ENCODE results near the gene ACTL7A. TPM values are rescaled to one million over a fixed set of nuclear protein-coding genes. Genes with fewer than 3 reads are reported as not detected.

ACTL7A gene
- total and polyA plus RNA-seq, 2 of the 13 experiments (the other 11 are each of a cell fraction or from before 2014, with no cell fraction given): not detected

DNA sequence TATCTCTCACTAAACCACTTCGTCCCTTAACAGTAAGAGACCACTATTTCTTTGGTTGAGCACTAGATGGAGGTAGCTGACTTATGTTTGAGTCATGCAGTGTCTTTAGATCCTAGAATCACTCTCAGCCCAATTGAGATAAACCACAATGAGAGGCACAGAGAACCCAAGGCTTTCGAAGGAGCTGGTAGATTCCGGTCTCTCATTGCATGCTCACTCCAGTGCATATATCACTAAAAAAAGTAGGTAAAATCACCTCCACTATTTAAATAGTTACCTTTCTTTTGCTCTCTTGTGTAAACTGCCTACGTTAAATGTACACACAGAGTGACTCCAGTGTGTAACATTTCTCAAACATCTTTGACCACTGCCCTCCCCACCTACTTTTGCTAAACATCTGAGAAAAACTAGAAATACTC lies 27.6 kb downstream of the ACTL7A start (continued):
- TF ChIP-seq NCOA5 (CRISPR knock-in tag; IDR thresholded peaks at IDR 0.05): no peak
- TF ChIP-seq FLYWCH1 (CRISPR knock-in tag; IDR thresholded peaks at IDR 0.05): no peak
- no peak for TF ChIP-seq YEATS4 (CRISPR knock-in tag; IDR thresholded peaks at IDR 0.05; ENCODE audit: borderline replicate concordance)
- TF ChIP-seq NFE2L1 (CRISPR knock-in tag; IDR thresholded peaks at IDR 0.05; ENCODE audit: borderline replicate concordance): no peak
- peak; percentile 54; the same call in 1 of the 2 replicates for TF ChIP-seq RAD21 (CRISPR knock-in tag; IDR thresholded peaks at IDR 0.05)
- TF ChIP-seq WIZ (CRISPR knock-in tag; IDR thresholded peaks at IDR 0.05): no peak
- no peak; the same call in 1 of the 2 replicates for TF ChIP-seq ZNF34 (CRISPR knock-in tag; IDR thresholded peaks at IDR 0.05; ENCODE audit: borderline replicate concordance)
- TF ChIP-seq, protein P1, sequence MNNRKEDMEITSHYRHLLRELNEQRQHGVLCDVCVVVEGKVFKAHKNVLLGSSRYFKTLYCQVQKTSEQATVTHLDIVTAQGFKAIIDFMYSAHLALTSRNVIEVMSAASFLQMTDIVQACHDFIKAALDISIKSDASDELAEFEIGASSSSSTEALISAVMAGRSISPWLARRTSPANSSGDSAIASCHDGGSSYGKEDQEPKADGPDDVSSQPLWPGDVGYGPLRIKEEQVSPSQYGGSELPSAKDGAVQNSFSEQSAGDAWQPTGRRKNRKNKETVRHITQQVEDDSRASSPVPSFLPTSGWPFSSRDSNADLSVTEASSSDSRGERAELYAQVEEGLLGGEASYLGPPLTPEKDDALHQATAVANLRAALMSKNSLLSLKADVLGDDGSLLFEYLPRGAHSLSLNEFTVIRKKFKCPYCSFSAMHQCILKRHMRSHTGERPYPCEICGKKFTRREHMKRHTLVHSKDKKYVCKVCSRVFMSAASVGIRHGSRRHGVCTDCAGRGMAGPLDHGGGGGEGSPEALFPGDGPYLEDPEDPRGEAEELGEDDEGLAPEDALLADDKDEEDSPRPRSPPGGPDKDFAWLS (CRISPR knock-in tag; IDR thresholded peaks at IDR 0.05; ENCODE audit: borderline replicate concordance): no peak
- TF ChIP-seq KDM4B (CRISPR knock-in tag; IDR thresholded peaks at IDR 0.05): no peak
- no peak for TF ChIP-seq ZNF746 (CRISPR knock-in tag; IDR thresholded peaks at IDR 0.05)
- TF ChIP-seq PHB2 (IDR thresholded peaks at IDR 0.05; ENCODE audit: partially characterized antibody): no peak
- TF ChIP-seq PATZ1 (CRISPR knock-in tag; IDR thresholded peaks at IDR 0.05): no peak; the same call in 1 of the 2 replicates
- TF ChIP-seq ZNF7 (CRISPR knock-in tag; IDR thresholded peaks at IDR 0.05): no peak
- TF ChIP-seq SUZ12 (IDR thresholded peaks at IDR 0.05; ENCODE audit: low read depth, low read length): no peak
- TF ChIP-seq, protein P2, sequence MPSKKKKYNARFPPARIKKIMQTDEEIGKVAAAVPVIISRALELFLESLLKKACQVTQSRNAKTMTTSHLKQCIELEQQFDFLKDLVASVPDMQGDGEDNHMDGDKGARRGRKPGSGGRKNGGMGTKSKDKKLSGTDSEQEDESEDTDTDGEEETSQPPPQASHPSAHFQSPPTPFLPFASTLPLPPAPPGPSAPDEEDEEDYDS (CRISPR knock-in tag; IDR thresholded peaks at IDR 0.05): no peak
- no peak for TF ChIP-seq ZNF256 (CRISPR knock-in tag; conservative IDR thresholded peaks at IDR 0.05)
- no peak for TF ChIP-seq MEIS1 (CRISPR knock-in tag; IDR thresholded peaks at IDR 0.05; ENCODE audit: borderline replicate concordance)
- no peak for TF ChIP-seq ZNF720 (CRISPR knock-in tag; IDR thresholded peaks at IDR 0.05)
- TF ChIP-seq TSC22D2 (CRISPR knock-in tag; IDR thresholded peaks at IDR 0.05; ENCODE audit: borderline replicate concordance): no peak
- no peak for TF ChIP-seq GTF2F1 (IDR thresholded peaks at IDR 0.05; ENCODE audit: low read length)
- TF ChIP-seq, protein P3, sequence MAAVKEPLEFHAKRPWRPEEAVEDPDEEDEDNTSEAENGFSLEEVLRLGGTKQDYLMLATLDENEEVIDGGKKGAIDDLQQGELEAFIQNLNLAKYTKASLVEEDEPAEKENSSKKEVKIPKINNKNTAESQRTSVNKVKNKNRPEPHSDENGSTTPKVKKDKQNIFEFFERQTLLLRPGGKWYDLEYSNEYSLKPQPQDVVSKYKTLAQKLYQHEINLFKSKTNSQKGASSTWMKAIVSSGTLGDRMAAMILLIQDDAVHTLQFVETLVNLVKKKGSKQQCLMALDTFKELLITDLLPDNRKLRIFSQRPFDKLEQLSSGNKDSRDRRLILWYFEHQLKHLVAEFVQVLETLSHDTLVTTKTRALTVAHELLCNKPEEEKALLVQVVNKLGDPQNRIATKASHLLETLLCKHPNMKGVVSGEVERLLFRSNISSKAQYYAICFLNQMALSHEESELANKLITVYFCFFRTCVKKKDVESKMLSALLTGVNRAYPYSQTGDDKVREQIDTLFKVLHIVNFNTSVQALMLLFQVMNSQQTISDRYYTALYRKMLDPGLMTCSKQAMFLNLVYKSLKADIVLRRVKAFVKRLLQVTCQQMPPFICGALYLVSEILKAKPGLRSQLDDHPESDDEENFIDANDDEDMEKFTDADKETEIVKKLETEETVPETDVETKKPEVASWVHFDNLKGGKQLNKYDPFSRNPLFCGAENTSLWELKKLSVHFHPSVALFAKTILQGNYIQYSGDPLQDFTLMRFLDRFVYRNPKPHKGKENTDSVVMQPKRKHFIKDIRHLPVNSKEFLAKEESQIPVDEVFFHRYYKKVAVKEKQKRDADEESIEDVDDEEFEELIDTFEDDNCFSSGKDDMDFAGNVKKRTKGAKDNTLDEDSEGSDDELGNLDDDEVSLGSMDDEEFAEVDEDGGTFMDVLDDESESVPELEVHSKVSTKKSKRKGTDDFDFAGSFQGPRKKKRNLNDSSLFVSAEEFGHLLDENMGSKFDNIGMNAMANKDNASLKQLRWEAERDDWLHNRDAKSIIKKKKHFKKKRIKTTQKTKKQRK (IDR thresholded peaks at IDR 0.05; ENCODE audit: low read length): no peak
- TF ChIP-seq, protein P4, sequence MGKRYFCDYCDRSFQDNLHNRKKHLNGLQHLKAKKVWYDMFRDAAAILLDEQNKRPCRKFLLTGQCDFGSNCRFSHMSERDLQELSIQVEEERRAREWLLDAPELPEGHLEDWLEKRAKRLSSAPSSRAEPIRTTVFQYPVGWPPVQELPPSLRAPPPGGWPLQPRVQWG (CRISPR knock-in tag; IDR thresholded peaks at IDR 0.05; ENCODE audit: borderline replicate concordance, low read depth): no peak
- no peak for TF ChIP-seq NFYB (CRISPR knock-in tag; IDR thresholded peaks at IDR 0.05)
- TF ChIP-seq ZNF556 (CRISPR knock-in tag; IDR thresholded peaks at IDR 0.05; ENCODE audit: borderline replicate concordance): no peak
- TF ChIP-seq CBX5 (CRISPR knock-in tag; IDR thresholded peaks at IDR 0.05; ENCODE audit: borderline replicate concordance): no peak
- TF ChIP-seq PHF20 (CRISPR knock-in tag; IDR thresholded peaks at IDR 0.05): no peak

Measured in HepG2 (cell line).